OCI-LY3 (cell line): ENCODE data around the gene SCN8A.

ENCODE experiments used
- H2AFZ ChIP-seq: fragments of 200-600, 300-600 bp; shearing (Covaris generic); 2 replicates; pipeline ENCODE4 v1.6.0; 2014; ENCODE audit warnings: antibody characterized with exemption, low read depth, low read length
- H3K27ac ChIP-seq: fragments of 200-600, 300-600 bp; sonication (generic); 2 replicates; pipeline ENCODE4 v1.5.1; 2014; ENCODE audit warnings: mild to moderate bottlenecking, low read length, moderate library complexity, mixed read lengths
- H3K27me3 ChIP-seq: fragments of 200-600, 300-600 bp; sonication (generic); 2 replicates; pipeline ENCODE4 v1.6.1; 2014; ENCODE audit warnings: low read depth, low read length, mixed read lengths
- H3K36me3 ChIP-seq: fragments of 200-600, 300-600 bp; sonication (generic); replicated peaks from 2 replicates; pipeline ENCODE3; 2014; ENCODE audit warnings: low read depth, low read length, mixed read lengths
- H3K4me1 ChIP-seq: fragments of 300-600, 200-600 bp; sonication (generic); 2 replicates; pipeline ENCODE4 v1.6.1; 2014; ENCODE audit warnings: low read length, mixed read lengths
- H3K4me2 ChIP-seq: fragments of 200-600, 300-600 bp; sonication (generic); 2 replicates; pipeline ENCODE4 v1.6.1; 2014; ENCODE audit warnings: low read length, mixed read lengths
- H3K4me3 ChIP-seq: fragments of 300-600, 200-600 bp; sonication (generic); 2 replicates; pipeline ENCODE4 v1.5.1; 2014; ENCODE audit warnings: antibody characterized with exemption, mild to moderate bottlenecking, low read length, moderate library complexity
- H3K79me2 ChIP-seq: fragments of 300-600, 200-600 bp; shearing (Covaris generic); 2 replicates; pipeline ENCODE4 v1.6.1; 2014; ENCODE audit warnings: mild to moderate bottlenecking, low read length, mixed read lengths
- H3K9ac ChIP-seq: fragments of 300-600, 200-600 bp; shearing (Covaris generic); 2 replicates; pipeline ENCODE4 v1.6.0; 2014; ENCODE audit warnings: mild to moderate bottlenecking, low read length, moderate library complexity
- H3K9me3 ChIP-seq: fragments of 200-600, 300-600 bp; shearing (Covaris generic); 2 replicates; pipeline ENCODE4 v1.6.1; 2014; ENCODE audit warnings: low read length, mixed read lengths; ENCODE audit not compliant: insufficient read depth
- H4K20me1 ChIP-seq: fragments of 200-600, 300-600 bp; sonication (generic); 2 replicates; pipeline ENCODE4 v1.6.1; 2016; ENCODE audit warnings: low read length, mixed read lengths; ENCODE audit not compliant: insufficient read depth
- EZH2phosphoT487 ChIP-seq: fragments of 200-600 bp; shearing (Covaris generic); IDR thresholded peaks from 2 replicates; pipeline ENCODE4 v1.6.1; 2018; ENCODE audit warnings: antibody characterized with exemption, mixed run types, low read depth
- TF ChIP-seq, protein P1 (sequence below): fragments of 200-600, 300-600 bp; sonication (generic); IDR thresholded peaks from 2 replicates; pipeline ENCODE4 v1.5.1; 2014; ENCODE audit warnings: antibody characterized with exemption, low read length, low read depth

Gene SCN8A

DNA sequence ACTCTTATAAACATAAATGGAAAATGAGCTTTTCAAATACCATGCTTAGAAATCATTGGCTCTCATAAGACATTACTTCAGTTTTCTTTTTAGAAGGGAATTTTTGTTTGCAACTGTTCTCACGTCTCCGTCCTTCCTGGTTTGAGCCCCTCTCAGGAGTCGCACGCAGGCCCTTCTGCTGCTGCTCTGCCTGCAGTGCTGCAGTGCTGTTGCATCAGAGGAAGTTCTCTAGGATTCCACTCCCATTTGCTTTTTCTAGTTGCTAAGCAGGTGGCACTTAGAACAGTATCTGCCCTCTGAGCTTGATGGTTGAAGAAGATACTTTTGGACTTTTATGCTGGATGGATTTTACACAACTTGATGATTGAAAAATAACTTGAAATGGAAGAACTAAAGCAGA, 70.8 kb downstream of the SCN8A start:
- TF ChIP-seq EZH2phosphoT487, result no peak
- TF ChIP-seq, protein P1, sequence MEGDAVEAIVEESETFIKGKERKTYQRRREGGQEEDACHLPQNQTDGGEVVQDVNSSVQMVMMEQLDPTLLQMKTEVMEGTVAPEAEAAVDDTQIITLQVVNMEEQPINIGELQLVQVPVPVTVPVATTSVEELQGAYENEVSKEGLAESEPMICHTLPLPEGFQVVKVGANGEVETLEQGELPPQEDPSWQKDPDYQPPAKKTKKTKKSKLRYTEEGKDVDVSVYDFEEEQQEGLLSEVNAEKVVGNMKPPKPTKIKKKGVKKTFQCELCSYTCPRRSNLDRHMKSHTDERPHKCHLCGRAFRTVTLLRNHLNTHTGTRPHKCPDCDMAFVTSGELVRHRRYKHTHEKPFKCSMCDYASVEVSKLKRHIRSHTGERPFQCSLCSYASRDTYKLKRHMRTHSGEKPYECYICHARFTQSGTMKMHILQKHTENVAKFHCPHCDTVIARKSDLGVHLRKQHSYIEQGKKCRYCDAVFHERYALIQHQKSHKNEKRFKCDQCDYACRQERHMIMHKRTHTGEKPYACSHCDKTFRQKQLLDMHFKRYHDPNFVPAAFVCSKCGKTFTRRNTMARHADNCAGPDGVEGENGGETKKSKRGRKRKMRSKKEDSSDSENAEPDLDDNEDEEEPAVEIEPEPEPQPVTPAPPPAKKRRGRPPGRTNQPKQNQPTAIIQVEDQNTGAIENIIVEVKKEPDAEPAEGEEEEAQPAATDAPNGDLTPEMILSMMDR, result no peak
- H3K4me2 ChIP-seq, result no peak overlapping the region
- 0 out of 2 replicates have a peak, but pooled peaks cover 3% of the 10 kb centered on the region for H4K20me1 ChIP-seq
- H3K36me3 ChIP-seq, result no peaks in the 10 kb centered on the region
- H2AFZ ChIP-seq, result no peak overlapping the region
- no peak overlapping the region for H3K4me3 ChIP-seq
- H3K79me2 ChIP-seq, result no peaks in the 10 kb centered on the region
- no peaks in the 10 kb centered on the region for H3K27me3 ChIP-seq
- H3K27ac ChIP-seq, result no peak overlapping the region
- H3K9me3 ChIP-seq, result no peaks in the 10 kb centered on the region
- H3K4me1 ChIP-seq, result peaks cover 7% of the 10 kb centered on the region
- H3K9ac ChIP-seq, result no peak overlapping the region

DNA sequence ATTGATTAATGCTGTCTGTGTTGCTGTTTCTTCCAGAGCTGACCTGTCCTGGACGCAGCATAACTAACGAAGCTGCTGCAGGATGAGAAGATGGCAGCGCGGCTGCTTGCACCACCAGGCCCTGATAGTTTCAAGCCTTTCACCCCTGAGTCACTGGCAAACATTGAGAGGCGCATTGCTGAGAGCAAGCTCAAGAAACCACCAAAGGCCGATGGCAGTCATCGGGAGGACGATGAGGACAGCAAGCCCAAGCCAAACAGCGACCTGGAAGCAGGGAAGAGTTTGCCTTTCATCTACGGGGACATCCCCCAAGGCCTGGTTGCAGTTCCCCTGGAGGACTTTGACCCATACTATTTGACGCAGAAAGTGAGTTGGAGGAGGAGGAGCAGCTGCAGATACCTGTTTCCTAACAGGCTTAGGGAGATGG, 71.7 kb downstream of the SCN8A start:
- H3K27ac ChIP-seq, result no peak overlapping the region
- H2AFZ ChIP-seq, result no peak overlapping the region
- 0 out of 2 replicates have a peak, but pooled peaks cover 3% of the 10 kb centered on the region for H4K20me1 ChIP-seq
- no peaks in the 10 kb centered on the region for H3K9me3 ChIP-seq
- no peak overlapping the region for H3K9ac ChIP-seq
- H3K27me3 ChIP-seq, result no peaks in the 10 kb centered on the region
- peaks cover 6% of the 10 kb centered on the region for H3K4me1 ChIP-seq
- no peaks in the 10 kb centered on the region for H3K36me3 ChIP-seq
- H3K4me2 ChIP-seq, result no peak overlapping the region
- no peak for TF ChIP-seq EZH2phosphoT487
- TF ChIP-seq, protein P1, result no peak
- no peaks in the 10 kb centered on the region for H3K79me2 ChIP-seq
- H3K4me3 ChIP-seq, result no peak overlapping the region

DNA sequence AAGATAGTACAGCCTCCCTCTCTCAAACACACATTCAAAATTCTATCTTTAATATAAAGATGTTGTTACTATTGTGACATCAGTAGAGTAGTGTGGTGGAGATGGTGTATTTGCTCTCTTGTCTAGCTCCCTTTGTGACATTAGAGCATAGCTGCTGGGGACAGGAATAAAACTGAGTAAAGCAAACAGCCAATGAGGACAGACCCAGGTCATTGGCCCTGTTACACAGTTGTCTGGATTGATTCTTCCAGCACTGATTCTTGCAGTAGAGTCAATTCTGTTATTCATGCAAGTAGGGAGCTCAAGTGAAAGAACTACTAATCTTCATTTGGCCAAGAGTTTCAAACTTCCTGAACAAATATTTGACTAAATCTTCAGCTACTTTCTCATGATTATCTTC, 72.4 kb downstream of the SCN8A start:
- Histone ChIP-seq H3K27me3 (no peaks in the 10 kb centered on the region), H3K36me3 (no peaks in the 10 kb centered on the region), H3K4me1 (peaks cover 6% of the 10 kb centered on the region), H2AFZ (no peak overlapping the region), H3K9me3 (no peaks in the 10 kb centered on the region), H3K79me2 (no peaks in the 10 kb centered on the region), H3K9ac (no peak overlapping the region), H4K20me1 (0 out of 2 replicates have a peak, but pooled peaks cover 3% of the 10 kb centered on the region), H3K4me2 (no peak overlapping the region), H3K27ac (no peak overlapping the region), H3K4me3 (no peak overlapping the region)
- TF ChIP-seq EZH2phosphoT487, result no peak
- TF ChIP-seq, protein P1, result no peak

DNA sequence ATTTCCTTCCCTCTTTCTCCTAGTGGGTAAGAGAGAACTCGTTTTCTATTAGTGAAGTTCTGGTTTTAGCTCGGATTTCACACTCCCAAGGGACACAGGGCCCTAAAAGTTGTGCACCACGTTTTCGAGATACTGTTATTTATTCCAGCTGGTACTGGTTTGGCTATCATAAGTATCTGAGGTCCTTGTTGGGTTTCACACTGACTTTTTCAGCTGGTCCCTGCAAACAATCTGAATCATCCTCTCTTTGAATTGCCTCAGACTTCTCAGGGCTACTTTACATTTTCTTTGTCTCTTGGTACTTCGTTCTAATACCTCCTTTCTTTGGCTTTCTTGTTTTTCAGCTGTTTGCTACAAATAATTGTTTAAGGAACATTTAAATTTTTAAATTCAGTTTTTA, 75.7 kb downstream of the SCN8A start:
- Histone ChIP-seq H3K4me3 (no peak overlapping the region), H3K9ac (no peak overlapping the region), H4K20me1 (no peaks in the 10 kb centered on the region), H2AFZ (no peak overlapping the region), H3K36me3 (no peaks in the 10 kb centered on the region), H3K9me3 (no peaks in the 10 kb centered on the region), H3K27me3 (no peaks in the 10 kb centered on the region), H3K4me1 (no peaks in the 10 kb centered on the region), H3K27ac (no peak overlapping the region), H3K79me2 (no peaks in the 10 kb centered on the region), H3K4me2 (no peak overlapping the region)
- TF ChIP-seq, protein P1, result no peak
- TF ChIP-seq EZH2phosphoT487, result no peak
